M059J (cell line): ENCODE measurements around the gene FPGS. TPM values are rescaled to one million over a fixed set of nuclear protein-coding genes. Genes with fewer than 3 reads are reported as not detected.
A peak's percentile ranks its signal among the peaks of the same experiment; 100 is the strongest.
"Not testable (repeated sequence)": the region's sequence is repeated elsewhere in the genome, so short reads cannot be mapped to it uniquely, and the experiment has no call there.

ENCODE experiments used
- DNase-seq: peaks from one replicate; pipeline ENCODE4 v3.0.0-alpha.2; 2012; ENCODE audit warnings: low read depth
- total RNA-seq: library from RNA; depleted of rRNA; stranded (reverse); fragments of >200 nt; shearing (Covaris generic); gene quantifications from 2 replicates; pipeline ENCODE4 v1.2.3, GENCODE V29; 2014; rRNA removed

FPGS gene, protein sequence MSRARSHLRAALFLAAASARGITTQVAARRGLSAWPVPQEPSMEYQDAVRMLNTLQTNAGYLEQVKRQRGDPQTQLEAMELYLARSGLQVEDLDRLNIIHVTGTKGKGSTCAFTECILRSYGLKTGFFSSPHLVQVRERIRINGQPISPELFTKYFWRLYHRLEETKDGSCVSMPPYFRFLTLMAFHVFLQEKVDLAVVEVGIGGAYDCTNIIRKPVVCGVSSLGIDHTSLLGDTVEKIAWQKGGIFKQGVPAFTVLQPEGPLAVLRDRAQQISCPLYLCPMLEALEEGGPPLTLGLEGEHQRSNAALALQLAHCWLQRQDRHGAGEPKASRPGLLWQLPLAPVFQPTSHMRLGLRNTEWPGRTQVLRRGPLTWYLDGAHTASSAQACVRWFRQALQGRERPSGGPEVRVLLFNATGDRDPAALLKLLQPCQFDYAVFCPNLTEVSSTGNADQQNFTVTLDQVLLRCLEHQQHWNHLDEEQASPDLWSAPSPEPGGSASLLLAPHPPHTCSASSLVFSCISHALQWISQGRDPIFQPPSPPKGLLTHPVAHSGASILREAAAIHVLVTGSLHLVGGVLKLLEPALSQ
- total RNA-seq = 46.2 and 76.4 TPM in 2 replicates

DNA sequence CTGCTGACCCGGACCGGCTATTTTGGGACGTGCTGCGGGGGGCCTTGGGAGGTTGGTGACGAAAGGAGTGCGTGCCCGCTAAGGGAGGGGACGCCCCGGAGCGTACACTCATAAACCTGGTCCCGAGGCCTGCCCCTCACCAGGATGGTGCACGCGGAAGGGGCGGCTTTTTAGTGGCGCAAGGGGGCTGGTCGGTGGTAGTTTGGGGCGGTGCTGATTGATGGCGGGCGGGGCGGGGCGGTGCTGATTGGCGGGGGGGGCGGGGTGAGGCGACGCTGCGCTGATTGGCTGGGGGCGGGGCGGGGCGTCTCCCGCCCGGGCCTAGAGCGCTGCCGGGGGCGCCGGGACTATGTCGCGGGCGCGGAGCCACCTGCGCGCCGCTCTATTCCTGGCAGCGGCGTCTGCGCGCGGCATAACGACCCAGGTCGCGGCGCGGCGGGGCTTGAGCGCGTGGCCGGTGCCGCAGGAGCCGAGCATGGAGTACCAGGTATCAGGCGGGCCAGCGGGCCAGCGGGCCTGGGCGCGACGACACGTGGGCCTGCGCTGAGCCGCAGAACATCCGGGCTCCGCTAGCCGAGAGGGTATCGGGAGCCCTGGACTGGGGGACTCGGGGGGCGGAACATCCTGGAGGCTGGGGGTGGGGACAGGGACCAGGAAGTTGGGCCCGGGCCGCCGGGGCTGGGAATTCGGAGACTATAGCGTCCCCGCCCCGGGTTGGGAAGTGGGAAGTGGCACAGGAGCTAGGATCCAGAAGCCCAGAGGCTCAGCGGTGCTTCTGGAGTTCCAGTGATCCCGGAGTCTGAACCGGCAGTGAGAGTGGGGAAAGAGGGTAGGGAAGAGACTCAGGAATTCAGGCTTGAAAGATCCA, at the start of gene FPGS:
Gene FPGS (plus strand): TSS at position 307 of the 868 bp plus-strand sequence. CDS start 43 bp downstream, at position 350.
- DNase-seq = peak; percentile 89

DNA sequence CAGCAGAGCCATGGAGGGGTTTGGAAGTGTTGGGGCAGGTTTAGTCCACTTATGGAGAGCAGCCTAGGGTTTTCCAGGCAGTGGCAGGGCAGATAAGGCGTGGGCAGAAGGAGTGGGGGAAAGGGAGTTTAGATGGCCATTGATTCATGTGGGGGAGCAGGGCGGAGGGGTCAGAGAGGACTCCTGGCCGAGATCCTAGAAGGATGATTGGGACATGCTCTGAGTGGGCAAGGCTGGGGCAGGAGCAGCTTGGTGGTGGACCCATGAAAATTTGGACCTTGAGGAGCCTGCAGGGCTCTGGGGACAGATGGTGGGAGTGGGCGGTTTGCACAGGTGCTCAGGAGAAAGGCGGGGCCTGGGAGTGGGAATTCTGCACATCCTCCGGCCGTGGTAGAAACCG, 49.5 kb upstream of the FPGS start:
- no peak for DNase-seq

DNA sequence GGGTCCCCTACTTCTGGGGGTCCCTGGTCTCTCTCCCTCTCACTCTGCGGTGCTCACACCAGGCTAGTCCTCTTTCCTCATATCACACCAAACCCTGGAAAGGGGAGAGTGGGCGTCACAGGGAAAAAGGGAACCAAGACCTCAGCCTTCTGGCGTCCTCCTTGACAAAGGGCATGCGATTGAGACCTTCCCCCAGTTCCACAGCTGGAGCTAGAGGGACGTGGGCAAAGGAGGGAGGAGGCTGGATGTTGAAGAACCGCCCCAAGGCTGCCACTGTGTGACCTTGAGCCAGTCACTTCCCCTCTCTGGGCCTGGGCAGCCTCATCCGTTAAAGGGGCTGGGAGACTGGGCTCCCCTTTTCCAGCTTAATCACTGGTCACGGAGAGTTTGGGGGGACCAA, 49.1 kb upstream of the FPGS start:
- no peak for DNase-seq

DNA sequence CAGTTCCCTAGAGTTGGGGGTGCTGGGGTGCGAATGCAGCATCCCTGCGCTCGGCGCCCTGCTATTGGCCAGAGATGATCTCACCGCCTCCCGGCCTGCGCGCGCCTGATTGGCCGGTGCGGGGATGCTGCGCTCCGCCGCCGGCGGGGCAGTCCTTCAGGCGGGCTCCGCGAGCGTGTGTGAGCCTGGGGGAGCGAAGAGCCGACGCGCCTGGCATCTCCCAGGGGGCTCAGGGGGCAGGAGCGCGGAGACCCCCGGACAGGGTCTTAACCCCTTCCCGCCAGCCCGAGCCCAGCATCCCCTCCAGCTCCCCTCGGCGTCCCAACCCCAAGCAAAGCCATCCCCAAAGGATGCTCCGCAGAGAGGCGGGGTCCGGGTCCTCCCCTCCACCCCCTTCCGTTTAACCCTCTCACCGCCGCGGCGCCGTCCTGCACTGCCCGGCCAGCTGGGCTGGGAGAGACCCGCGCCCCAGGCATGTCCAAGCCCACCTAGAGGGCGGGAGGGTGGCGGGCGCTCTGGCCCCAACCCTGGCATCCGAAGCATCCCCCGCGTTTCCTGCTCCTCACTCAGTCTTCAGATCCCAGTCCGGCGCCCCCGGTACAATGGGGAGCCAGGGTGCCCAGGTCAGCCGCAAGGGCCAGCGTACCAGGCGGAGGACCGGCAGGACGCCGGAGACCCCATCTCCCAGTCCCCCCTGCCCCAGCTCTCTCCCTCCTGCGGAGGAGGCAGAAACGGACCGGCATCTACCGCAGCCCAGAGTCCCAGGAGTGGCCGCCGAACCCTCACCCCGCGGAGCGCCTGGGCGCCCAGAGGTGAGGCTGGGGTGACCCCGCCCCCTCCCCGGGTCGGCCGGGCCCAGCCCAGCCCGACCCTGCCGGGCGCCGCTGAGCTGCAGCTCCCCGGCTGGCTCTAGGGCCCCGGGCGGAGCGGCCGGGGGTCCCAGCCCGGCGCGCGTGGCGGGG, 48.3 kb upstream of the FPGS start:
- DNase-seq = no peak

DNA sequence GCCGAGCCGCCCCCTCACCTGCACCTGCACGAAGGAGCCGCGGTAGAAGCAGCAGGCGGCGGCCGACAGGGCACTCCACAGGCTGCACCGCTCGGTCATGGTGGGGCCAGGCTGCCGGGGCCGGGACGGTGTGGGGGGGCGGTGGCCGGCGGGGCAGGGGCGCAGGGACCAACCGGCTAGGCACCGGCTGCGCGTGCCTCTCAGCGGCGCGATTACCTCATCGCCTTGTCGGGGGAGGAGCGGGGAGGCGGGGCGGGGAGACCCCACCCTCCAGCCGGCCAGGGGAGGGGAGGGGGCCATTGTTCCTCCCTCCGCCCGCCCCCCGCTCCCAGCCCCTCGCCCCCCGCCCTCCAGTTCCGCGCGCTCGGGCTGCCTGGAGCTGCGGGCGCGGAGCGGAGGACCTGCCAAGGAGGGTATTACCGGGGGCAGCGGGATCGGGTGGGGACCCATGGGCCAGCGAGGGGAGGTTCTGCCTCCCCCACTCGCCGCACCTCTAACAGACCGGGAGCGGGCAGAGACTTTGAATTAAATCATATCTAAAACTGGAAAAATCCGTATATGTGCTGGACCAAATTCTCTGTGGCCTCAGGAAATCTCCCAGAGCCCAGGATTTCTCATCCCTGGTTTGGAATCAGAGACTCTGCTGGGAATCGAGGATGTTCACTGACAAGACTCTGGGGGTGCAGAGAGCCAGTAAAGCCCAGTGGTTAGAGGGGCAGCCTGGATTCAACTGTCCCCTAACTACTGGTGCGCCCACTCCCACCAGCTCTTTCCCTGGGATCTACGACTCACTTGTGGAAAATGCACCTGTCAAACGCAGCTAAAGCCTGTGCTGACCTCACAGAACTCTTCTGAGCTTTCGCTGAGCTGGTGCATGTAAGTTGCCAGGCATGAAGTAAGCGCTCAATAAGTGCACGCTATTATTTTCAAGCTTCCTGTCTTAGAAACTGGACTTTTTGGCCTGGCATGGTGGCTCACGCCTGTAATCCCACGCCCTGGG, 47.3 kb upstream of the FPGS start:
- DNase-seq = no peak

DNA sequence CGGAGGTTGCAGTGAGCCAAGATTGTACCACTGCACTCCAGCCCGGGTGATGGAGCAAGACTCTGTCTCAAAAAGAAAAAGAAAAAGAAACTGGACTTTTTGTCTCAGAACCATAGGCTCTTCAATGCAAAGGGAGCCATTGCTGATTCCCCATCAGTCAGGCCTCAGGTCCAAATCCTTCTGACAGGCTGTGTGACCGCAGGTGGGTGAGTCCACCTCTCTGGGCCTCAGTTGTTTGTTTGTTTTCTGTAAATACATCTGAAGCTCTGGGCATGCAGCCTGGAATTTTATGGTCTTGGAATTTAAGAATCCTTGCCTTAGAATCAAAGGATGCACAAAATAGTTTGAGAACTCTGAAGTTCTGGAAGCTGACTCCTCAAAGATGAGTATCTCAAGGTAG, 46.4 kb upstream of the FPGS start:
- no peak for DNase-seq

DNA sequence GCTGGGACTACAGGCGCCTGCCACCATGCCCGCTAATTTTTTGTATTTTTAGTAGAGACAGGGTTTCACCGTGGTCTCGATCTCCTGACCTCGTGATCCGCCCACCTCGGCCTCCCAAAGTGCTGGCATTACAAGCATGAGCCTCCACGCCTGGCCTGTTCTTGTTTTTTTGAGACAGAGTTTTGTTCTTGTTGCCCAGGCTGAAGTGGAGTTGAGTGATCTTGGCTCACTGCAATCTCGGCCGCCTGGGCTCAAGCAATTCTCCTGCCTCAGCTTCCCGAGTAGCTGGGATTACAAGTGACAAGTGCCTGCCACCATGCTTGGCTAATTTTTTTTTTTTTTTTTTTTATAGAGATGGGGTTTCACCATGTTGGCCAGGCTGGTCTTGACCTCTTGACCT, 45.9 kb upstream of the FPGS start:
- DNase-seq = not testable (repeated sequence)

DNA sequence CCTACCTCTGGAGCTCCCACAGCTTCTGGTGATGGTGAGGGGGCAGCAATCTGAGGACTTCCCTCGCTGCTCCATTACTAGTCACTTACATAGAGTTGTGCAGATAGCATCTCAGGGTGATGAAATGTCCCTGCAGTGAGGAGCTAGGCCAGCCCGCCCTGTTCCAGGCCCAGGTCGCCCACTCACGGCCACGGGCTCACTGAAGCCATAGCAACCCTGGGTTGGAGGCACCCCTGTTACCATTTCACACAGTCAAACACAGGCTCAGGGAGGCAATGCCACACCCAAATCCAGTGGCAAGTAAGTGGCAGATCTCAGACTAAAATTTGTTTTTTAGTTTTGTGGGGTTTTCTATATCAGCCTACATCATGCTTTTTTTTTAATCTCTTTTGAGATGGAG, 43.8 kb upstream of the FPGS start:
- no peak for DNase-seq

DNA sequence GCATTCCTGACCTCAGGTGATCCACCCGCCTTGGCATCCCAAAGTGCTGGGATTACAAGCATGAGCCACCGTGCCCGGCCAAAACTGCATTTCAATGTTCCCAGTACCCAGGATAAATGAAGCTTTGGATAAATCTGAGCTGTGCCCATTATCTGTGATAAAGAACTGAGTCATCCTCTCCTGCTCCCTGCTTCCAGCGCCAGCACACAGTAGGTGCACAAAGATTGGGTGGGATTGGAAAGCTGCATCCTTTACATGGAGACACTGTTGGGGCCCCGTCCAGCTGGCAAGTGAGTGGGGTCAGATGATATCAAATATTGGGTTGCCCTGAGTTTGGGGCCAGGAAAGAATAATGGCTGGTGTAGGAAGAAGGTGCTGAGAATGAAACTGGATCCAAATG, 41.6 kb upstream of the FPGS start:
- no peak for DNase-seq

DNA sequence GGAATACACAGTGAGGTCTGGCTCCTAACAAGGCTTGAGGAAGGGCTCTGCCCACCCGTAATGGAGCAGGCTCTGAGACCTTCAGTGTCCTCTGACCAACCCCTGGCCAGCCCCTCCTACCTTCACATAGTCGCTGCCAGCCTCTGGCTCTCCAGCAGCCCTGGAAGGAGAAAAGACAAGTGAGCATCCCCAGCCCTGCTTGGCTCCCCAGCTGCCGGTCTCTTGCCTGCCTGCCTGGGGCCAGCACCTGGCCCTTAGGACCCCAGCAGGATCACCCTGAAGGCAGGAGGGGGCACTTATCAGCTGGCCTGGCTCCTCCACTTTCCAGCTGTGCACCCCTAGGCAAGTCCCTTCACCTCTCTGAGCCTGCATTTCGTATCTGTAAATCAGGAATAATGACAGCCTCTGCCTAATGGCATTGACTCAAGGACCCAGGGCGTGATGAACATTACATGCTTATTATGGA, 41.2 kb upstream of the FPGS start:
- no peak for DNase-seq

DNA sequence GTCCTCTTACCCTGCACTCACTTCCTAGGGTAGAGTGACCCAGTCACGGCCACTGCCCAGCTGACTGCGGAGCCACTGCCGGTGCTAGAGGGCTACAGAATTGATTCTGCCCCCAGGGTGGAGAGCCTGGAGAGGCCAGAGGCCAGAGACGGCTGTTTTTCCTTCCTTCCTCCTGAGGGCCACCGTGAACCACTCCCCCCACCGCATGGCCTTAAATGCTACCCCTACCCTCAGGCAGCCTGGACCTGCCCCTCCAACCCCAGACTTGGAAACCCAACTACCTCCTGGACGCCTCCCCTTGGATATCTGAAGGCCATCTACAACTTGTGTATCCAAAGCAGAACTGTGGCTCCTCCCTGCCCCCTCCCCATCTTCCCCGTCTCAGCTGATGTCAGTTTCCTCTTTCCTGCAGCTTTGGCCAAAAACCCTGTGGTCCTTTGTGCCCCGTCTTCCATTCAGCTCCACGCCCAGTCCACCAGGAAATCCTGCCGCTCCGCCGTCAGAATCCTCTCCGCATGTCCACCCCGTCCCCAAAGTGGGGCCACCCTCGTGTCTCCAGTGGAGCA, 40.5 kb upstream of the FPGS start:
- no peak for DNase-seq

DNA sequence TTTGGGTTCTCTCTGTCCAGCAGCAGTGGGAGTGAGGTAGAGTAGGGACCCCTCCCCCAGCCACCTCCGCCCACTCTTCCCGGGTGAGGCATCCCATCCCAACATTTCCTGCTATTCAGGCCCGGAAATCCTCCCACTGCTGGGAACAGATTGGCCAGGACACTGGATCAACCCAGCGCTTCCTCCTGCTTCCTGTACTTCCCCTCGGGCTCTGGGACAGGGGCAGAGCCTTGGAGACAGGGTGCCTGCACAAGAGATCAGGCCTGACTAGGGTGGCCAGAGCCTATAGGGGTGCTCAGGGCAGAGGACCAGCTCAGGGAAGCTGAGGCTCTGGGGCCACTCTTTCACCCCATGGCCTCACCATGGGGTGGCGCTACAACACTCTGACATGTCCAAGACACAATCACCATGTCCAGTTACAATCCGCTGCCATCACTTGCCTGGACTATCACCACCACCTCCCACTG, 38.7 kb upstream of the FPGS start:
- DNase-seq = peak; percentile 51

DNA sequence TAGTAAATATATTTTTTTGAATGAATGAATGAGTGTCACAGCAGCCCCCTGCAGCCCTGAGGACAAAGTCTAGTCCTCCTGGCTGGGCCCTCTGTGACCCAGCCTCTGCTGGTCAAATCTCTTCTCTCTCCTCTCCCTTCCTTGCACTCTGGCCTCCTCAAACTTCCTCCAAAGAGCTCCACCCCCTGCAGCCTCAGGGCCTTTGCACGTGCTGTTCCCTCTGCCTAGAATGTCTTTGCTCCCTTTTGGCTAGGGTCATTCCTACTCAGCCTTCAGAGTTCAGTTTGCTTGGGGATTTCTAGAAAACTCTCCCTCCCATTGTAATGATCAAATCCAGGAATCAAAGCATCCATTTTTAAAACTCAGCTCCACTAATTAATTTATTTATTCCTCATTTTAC, 37.3 kb upstream of the FPGS start:
- no peak for DNase-seq

DNA sequence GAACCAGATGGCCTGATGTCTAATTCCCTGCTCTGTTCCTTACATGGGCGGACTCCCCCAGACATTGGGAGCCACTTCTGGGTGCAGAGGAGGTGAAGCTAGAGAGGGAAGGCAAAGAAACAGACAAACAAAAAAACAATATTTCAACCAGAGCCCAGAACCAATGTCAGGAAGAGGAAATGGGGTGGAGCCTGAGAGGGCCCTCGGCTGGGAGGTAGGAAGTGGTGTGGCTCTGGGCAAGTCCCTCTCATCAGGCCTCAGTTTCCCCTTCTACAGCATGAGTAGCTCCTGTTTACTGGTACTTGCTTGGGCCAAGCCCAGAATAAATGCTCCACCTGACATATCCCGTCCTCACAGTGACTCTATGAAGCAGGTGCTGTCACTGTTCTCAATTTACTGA, 35.3 kb upstream of the FPGS start:
- no peak for DNase-seq

DNA sequence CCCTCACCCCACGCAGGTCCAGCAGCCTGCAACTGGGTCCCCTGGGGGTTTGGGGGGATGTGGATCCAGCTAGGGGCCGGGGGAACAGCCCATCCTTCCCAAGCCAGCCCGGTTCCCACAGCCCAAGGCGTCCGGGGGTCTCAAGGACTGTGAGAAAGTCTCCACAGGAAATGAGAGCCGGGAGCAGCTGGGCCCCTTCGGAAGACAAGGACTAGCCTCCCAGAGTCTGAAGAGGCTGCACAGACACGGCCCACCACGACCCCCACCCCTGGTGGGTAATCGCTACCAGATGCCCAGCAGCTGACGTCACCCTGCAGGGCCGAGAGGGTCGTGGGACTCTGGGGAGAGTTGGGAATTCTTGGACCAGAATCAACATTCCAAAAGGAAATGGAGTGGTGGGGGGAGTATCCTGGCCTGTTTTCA, 34.8 kb upstream of the FPGS start:
- no peak for DNase-seq

DNA sequence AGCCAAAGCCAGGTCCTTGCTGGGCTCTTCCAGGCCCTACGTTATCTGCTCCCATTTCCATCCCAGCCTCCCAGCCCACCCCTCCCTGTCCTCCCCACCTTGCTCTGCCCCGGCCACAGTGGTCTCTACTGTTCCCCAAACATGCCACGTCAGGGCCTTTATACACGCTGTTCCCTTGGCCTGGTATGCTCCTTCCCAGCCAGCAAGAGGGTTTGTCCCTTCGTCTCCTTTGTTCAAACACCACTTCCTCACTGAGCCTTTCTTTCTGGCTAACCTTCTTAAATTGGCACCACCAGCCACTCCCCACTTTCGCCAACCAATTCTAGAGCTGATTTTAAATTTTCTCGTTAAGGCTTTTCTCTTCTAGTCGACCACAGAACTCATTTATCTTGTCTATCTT, 34.0 kb upstream of the FPGS start:
- DNase-seq = no peak

DNA sequence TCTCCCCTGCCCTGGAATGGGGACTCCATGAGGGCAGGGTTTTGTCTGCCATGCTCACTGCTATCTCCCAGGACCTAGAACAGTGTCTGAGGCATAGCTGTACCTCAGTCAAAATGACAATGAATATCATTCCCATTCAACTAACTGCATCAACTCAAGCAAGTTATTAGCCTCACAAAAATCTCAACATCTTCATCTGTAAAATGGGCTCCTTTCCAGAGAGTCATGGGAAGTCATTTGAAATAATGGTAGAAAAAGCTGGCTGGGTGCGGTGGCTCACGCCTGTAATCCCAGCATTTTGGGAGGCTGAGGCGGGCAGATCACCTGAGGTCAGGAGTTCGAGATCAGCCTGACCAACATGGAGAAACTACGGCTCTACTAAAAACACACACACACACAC, 33.6 kb upstream of the FPGS start:
- no peak for DNase-seq

DNA sequence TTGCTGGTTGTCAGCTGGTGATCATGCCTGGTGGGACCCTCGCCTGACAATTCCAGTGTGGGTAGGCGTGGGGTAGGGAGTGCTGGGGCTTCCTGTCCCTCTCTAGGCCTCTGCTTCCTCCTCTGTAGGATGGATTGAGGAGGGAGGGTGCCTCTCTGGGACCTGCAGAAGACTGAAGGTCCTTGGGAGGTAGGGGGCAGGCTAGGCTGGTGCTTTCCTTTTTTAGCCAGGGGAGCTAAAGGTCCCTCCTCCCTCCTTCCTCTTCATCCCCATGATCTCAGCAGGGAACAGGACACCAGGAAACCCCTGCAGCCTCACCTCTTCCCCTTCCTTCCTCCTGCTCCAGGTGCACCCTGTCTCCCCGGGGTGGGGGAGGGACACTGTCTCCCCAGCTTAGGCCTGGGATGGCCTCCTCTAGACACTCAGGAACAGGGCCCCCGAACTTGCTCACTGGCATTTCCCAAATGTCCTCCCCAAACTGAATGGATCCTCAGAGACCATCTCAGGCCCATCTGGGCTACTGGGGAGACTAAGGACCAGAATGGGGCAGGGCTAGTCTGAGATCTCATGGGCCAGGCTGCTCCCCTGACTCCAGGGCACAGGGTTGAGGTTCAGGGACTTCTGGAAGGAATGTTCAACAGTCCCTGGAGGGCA, 32.6 kb upstream of the FPGS start:
- no peak for DNase-seq

DNA sequence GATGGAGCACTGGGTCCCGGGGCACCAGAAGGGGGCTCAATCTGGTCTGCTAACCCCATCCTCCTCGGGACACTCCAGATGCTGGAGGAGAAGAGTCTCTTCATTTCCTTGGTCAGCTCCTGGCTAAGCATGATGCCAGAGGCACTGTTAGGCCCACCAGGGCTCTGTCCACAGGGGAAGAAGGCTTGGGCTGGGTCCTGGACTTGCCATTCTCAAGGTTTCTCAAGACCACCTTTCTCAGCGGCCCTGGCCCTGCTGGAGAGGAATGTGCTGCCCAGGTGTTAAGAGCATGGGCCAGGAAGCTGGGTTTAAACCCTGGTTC, 32.1 kb upstream of the FPGS start:
- DNase-seq = no peak
